Neural cell (in vitro differentiated cells): ENCODE measurements around the gene LCT. TPM values are rescaled to one million over a fixed set of nuclear protein-coding genes. Genes with fewer than 3 reads are reported as not detected.

ENCODE experiments used
- H2AFZ ChIP-seq: fragments of 200-600, 300-800 bp; sonication (generic), shearing (Covaris generic); 2 replicates; pipeline ENCODE4 v1.6.0; 2014; ENCODE audit warnings: low read depth, mild to moderate bottlenecking, antibody characterized with exemption, low read length, moderate library complexity
- H3F3A ChIP-seq: fragments of 200-600 bp; shearing (Covaris generic); 2 replicates; pipeline ENCODE4 v1.6.1; 2016; ENCODE audit warnings: mild to moderate bottlenecking, moderate library complexity, mixed read lengths, antibody characterized with exemption, low read length; ENCODE audit not compliant: insufficient read depth, poor library complexity, severe bottlenecking
- H3K27ac ChIP-seq: fragments of 200-600, 300-800 bp; sonication (generic), shearing (Covaris generic); 2 replicates; pipeline ENCODE4 v1.5.1; 2014; ENCODE audit warnings: mild to moderate bottlenecking, low read length, moderate library complexity
- H3K27me3 ChIP-seq: fragments of 300-800, 200-600 bp; sonication (generic), shearing (Covaris generic); 2 replicates; pipeline ENCODE4 v1.6.0; 2014; ENCODE audit warnings: mild to moderate bottlenecking, low read depth, low read length, moderate library complexity; ENCODE audit not compliant: insufficient read depth
- H3K36me3 ChIP-seq: fragments of 300-800, 200-600 bp; sonication (generic), shearing (Covaris generic); 2 replicates; pipeline ENCODE4 v1.5.1; 2014; ENCODE audit warnings: mild to moderate bottlenecking, antibody characterized with exemption, low read length, moderate library complexity; ENCODE audit not compliant: insufficient read depth
- H3K4me2 ChIP-seq: fragments of 300-800, 200-600 bp; sonication (generic), shearing (Covaris generic); 2 replicates; pipeline ENCODE4 v1.6.0; 2014; ENCODE audit warnings: mild to moderate bottlenecking, low read length
- H3K4me3 ChIP-seq: fragments of 300-800, 200-600 bp; sonication (generic), shearing (Covaris generic); 2 replicates; pipeline ENCODE4 v1.5.1; 2014; ENCODE audit warnings: mild to moderate bottlenecking, low read length, moderate library complexity
- H3K79me2 ChIP-seq: fragments of 200-600 bp; shearing (Covaris generic); replicated peaks from 2 replicates; pipeline ENCODE4 v1.6.0; 2014; ENCODE audit warnings: mild to moderate bottlenecking, low read length, moderate library complexity; ENCODE audit not compliant: insufficient read depth
- H3K9ac ChIP-seq: fragments of 300-800, 200-600 bp; sonication (generic), shearing (Covaris generic); 2 replicates; pipeline ENCODE4 v1.6.1; 2016; ENCODE audit warnings: mild to moderate bottlenecking, low read length, mixed read lengths
- H3K9me2 ChIP-seq: fragments of 200-600 bp; shearing (Covaris generic); 2 replicates; pipeline ENCODE4 v1.6.1; 2016; ENCODE audit warnings: mild to moderate bottlenecking, low read length, mixed read lengths; ENCODE audit not compliant: insufficient read depth
- H3K9me3 ChIP-seq: fragments of 200-600, 300-800 bp; sonication (generic), shearing (Covaris generic); 2 replicates; pipeline ENCODE4 v1.6.1; 2016; ENCODE audit warnings: mild to moderate bottlenecking, mixed run types, low read length, moderate library complexity, mixed read lengths
- H4K20me1 ChIP-seq: fragments of 200-600 bp; shearing (Covaris generic); 2 replicates; pipeline ENCODE4 v1.6.1; 2016; ENCODE audit warnings: mild to moderate bottlenecking, mixed run types; ENCODE audit not compliant: insufficient read depth
- EP300 ChIP-seq: fragments of 450-650 bp; conservative IDR thresholded peaks from 2 replicates; pipeline ENCODE4 v1.6.1; 2014; ENCODE audit warnings: antibody characterized with exemption, mild to moderate bottlenecking, moderate library complexity; ENCODE audit not compliant: poor library complexity, severe bottlenecking
- EZH2 ChIP-seq: fragments of 200-600, 300-800 bp; shearing (Covaris generic), sonication (generic); IDR thresholded peaks from 2 replicates; pipeline ENCODE4 v1.6.1; 2014; ENCODE audit warnings: antibody characterized with exemption, low read length, borderline replicate concordance, mild to moderate bottlenecking; ENCODE audit not compliant: insufficient read depth, poor library complexity, severe bottlenecking
- MXI1 ChIP-seq: fragments of 450-650 bp; conservative IDR thresholded peaks from 2 replicates; pipeline ENCODE4 v1.6.1; 2014; ENCODE audit warnings: antibody characterized with exemption, mild to moderate bottlenecking; ENCODE audit not compliant: poor library complexity, severe bottlenecking
- POLR2AphosphoS5 ChIP-seq: IDR thresholded peaks from 2 replicates; pipeline ENCODE4 v1.6.1; 2012
- RAD21 ChIP-seq: fragments of 450-650 bp; conservative IDR thresholded peaks from 2 replicates; pipeline ENCODE4 v1.6.1; 2014; ENCODE audit warnings: antibody characterized with exemption, mild to moderate bottlenecking, moderate library complexity
- SMC3 ChIP-seq: fragments of 450-650 bp; conservative IDR thresholded peaks from 2 replicates; pipeline ENCODE4 v1.6.1; 2014; ENCODE audit warnings: antibody characterized with exemption, mild to moderate bottlenecking, moderate library complexity; ENCODE audit not compliant: poor library complexity
- TAF1 ChIP-seq: IDR thresholded peaks from 2 replicates; pipeline ENCODE4 v1.6.1; 2012; ENCODE audit warnings: low read depth
- polyA plus RNA-seq: library from polyadenylated mRNA; depleted of rRNA; stranded (reverse); fragments of >200 nt; gene quantifications from 2 replicates; pipeline ENCODE4 v1.2.3, GENCODE V29; 2014
- TF ChIP-seq, protein P1 (sequence below): IDR thresholded peaks from 2 replicates; pipeline ENCODE4 v1.6.1; 2012; ENCODE audit warnings: borderline replicate concordance
- TF ChIP-seq, protein P2 (sequence below): fragments of 450-650 bp; IDR thresholded peaks from 2 replicates; pipeline ENCODE4 v1.5.1; 2014; ENCODE audit warnings: antibody characterized with exemption, mild to moderate bottlenecking, moderate library complexity; ENCODE audit not compliant: poor library complexity, severe bottlenecking

Gene LCT
- polyA plus RNA-seq, 1 donor from 2014 or later = not detected

DNA sequence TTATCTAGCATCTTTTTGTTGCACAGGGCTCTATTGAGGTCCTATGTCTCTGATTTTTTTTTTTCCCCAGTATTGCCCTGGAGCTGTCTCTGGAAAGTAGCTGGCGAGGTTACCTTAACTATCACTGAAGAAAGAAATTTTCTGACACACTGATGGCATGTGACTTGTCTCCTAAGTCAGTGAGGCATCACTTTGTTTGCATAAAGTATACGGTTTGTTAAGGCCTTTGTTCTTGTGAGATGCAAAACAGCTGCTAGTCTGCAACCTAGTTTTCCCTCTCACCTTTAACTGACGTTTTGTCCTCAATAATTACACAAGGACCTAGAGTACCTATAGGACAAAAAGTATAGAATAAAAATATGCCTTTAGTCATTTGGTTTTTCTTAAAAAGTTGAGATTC, 53.5 kb downstream of the LCT start:
- H3K4me2 ChIP-seq = no peak overlapping the region
- no peak overlapping the region for H2AFZ ChIP-seq
- TF ChIP-seq RAD21 (no peak), MXI1 (no peak), EZH2 (no peak), SMC3 (no peak), TAF1 (no peak)
- TF ChIP-seq, protein P1, sequence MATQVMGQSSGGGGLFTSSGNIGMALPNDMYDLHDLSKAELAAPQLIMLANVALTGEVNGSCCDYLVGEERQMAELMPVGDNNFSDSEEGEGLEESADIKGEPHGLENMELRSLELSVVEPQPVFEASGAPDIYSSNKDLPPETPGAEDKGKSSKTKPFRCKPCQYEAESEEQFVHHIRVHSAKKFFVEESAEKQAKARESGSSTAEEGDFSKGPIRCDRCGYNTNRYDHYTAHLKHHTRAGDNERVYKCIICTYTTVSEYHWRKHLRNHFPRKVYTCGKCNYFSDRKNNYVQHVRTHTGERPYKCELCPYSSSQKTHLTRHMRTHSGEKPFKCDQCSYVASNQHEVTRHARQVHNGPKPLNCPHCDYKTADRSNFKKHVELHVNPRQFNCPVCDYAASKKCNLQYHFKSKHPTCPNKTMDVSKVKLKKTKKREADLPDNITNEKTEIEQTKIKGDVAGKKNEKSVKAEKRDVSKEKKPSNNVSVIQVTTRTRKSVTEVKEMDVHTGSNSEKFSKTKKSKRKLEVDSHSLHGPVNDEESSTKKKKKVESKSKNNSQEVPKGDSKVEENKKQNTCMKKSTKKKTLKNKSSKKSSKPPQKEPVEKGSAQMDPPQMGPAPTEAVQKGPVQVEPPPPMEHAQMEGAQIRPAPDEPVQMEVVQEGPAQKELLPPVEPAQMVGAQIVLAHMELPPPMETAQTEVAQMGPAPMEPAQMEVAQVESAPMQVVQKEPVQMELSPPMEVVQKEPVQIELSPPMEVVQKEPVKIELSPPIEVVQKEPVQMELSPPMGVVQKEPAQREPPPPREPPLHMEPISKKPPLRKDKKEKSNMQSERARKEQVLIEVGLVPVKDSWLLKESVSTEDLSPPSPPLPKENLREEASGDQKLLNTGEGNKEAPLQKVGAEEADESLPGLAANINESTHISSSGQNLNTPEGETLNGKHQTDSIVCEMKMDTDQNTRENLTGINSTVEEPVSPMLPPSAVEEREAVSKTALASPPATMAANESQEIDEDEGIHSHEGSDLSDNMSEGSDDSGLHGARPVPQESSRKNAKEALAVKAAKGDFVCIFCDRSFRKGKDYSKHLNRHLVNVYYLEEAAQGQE = no peak
- no peak overlapping the region for H3K9ac ChIP-seq
- H3K9me2 ChIP-seq = no peaks in the 10 kb centered on the region
- H4K20me1 ChIP-seq = no peaks in the 10 kb centered on the region
- no peaks in the 10 kb centered on the region for H3K9me3 ChIP-seq
- no peaks in the 10 kb centered on the region for H3K79me2 ChIP-seq
- no peaks in the 10 kb centered on the region for H3K27me3 ChIP-seq
- H3K4me3 ChIP-seq = no peak overlapping the region
- no peak overlapping the region for H3K27ac ChIP-seq
- H3F3A ChIP-seq = no peaks in the 10 kb centered on the region
- no peaks in the 10 kb centered on the region for H3K36me3 ChIP-seq

DNA sequence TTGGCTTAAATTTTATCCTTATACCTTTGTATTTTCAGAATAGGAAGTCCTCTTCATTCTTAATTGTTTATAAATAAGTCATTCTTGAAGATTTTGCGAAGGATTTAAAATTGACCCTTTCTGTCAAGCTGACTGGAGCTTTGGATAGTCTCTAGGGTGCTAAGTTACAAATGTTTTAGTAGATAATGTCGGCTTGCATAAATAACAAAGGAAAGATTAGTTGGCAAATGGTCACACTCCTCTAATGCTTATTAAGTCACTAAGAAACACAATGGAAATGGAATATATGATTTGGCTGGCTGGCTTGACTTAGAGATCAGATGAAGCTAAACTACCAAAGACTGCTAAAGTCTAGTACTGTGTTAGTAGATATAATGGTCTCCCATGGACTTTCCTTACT, 54.8 kb downstream of the LCT start:
- no peak overlapping the region for H3K27ac ChIP-seq
- no peaks in the 10 kb centered on the region for H3K9me2 ChIP-seq
- H3K36me3 ChIP-seq = no peaks in the 10 kb centered on the region
- H3K4me3 ChIP-seq = no peak overlapping the region
- H3K9me3 ChIP-seq = no peaks in the 10 kb centered on the region
- TF ChIP-seq MXI1 (no peak), EP300 (no peak), EZH2 (no peak), RAD21 (no peak), SMC3 (no peak), TAF1 (no peak), POLR2AphosphoS5 (no peak)
- TF ChIP-seq, protein P2, sequence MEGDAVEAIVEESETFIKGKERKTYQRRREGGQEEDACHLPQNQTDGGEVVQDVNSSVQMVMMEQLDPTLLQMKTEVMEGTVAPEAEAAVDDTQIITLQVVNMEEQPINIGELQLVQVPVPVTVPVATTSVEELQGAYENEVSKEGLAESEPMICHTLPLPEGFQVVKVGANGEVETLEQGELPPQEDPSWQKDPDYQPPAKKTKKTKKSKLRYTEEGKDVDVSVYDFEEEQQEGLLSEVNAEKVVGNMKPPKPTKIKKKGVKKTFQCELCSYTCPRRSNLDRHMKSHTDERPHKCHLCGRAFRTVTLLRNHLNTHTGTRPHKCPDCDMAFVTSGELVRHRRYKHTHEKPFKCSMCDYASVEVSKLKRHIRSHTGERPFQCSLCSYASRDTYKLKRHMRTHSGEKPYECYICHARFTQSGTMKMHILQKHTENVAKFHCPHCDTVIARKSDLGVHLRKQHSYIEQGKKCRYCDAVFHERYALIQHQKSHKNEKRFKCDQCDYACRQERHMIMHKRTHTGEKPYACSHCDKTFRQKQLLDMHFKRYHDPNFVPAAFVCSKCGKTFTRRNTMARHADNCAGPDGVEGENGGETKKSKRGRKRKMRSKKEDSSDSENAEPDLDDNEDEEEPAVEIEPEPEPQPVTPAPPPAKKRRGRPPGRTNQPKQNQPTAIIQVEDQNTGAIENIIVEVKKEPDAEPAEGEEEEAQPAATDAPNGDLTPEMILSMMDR = no peak
- TF ChIP-seq, protein P1 = no peak
- H3K27me3 ChIP-seq = no peaks in the 10 kb centered on the region
- H3F3A ChIP-seq = no peaks in the 10 kb centered on the region
- H3K4me2 ChIP-seq = no peak overlapping the region
- no peaks in the 10 kb centered on the region for H3K79me2 ChIP-seq
- H2AFZ ChIP-seq = no peak overlapping the region
- no peaks in the 10 kb centered on the region for H4K20me1 ChIP-seq
- no peak overlapping the region for H3K9ac ChIP-seq
